GM19468 (cell line): ENCODE results near the gene TXLNG.
"Not testable (repeated sequence)": the region's sequence is repeated elsewhere in the genome, so short reads cannot be mapped to it uniquely, and the experiment has no call there.

Source experiments
- ATAC-seq: cut with Tn5 transposase; IDR thresholded peaks from one replicate; pipeline ENCODE4 v1.9.1; 2021; ENCODE audit warnings: mild to moderate bottlenecking, moderate library complexity, moderate number of reproducible peaks; ENCODE audit not compliant: unreplicated experiment; ENCODE audit errors: extremely low read depth

The TXLNG gene

DNA sequence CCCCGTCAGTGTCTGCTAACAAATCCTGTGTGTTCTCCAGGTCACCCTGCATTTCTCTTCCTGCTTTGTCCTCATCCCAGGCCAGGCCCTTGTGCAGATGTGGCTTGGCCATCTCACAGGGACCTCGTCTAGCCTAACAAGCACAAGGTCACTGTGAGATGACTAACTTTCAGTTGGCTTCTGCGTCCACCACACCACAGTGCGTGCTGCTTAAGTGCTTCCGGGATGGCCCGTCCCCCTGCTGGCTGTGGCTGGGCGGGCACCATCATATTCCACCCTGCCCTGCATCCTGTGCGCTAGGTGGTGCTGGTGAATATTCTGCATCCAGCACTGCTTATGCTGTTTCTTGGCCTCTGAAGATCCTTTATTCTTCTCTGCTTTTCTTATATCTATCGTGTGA lies 50.1 kb downstream of the TXLNG start:
- ATAC-seq: no peak

GRCh38 chrX:16838202-16839066 lies 52.2 kb downstream of the TXLNG start:
- ATAC-seq: no peak

DNA sequence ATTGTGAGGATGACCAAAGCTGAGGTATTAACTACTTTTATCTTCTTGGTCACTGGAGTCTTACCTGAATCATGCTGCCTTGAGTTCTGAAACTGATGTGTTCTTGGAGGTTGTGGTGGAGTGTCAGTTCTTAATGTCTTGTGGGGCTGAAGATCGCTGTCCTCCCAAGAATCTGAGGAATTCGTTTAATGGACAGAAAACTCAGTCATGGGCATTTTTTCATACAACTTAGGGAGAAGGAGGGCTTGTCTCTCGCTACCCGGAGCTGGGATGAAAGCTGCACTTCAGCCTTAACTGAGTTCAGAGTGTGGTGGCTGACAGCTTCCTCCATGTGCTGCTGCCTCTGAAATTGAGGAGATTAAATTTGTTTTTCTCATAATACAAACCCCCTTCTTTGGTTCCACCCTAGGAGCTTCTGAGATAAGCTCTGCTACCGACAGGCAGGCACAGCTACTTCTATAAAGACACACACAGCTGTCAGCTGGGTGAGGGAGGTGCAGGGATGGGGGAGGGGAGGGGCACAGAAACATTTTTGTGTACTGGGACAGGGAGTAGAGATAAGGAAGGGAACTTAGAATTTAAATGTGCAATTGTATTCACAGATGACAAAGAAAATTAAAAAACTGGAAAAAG lies 53.1 kb downstream of the TXLNG start:
- no peak for ATAC-seq

DNA sequence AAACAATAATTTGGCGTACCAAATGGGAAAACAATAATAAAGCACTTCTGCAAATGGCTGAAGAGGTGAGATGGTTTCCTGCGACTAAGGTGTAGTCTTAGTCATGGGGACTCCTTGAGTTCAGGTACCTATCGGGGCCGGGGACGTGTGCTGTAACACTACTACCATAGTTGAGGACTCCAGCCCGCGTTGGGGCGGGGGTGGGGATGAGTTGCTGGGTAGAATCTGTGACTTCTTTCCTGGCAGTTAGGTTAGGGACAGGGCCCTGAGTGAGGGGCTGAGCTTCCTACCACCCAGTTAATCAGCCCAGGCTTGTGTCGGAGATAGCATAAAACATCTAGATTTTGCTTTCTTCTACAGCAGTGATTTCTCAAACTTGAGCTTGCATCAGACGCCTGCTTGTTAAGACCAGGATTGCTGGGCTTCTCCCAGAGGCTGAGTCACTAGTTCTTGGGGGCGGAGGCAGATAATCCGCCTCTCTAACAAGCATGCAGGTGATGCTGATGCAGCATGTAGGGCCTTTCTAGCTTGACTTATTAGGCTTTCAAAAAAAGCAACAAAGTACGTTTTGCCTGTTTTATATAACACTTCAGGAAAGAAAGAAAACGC lies 53.7 kb downstream of the TXLNG start:
- no peak for ATAC-seq

- ATAC-seq: no peak
Observed at GRCh38 chrX:16842684-16843083, 56.4 kb downstream of the TXLNG start.

DNA sequence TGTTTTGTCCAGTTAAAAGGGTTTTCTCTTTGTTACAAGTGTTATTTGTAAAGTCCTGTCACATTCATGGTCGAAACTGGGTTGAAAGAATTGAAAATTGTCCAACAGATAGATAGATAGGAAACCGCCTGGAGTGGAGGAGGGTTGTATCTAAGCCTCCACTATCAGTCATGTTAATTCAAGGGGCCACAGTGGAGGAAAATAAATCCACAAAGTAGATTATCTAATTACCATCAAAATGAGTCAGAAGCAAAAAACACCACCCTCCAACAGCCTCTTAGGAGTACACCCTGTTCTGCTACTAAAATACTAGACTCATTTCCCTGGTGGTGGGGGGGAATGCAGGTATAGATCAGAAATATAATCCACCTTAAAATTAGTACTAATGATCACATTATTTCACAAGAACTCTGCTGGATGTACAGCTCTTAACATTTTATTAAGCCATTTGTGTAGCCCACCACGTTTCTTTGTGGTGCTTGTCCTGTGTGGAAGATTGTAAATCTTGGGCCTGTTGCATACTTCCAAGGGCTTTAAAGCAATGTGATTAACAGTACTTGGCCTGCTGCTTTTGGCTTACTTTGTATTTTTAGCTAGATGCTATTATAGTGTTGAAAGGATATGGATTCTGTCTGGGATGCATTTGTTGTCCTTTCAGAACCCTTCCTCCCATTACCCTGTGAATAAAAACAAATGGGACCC lies 57.1 kb downstream of the TXLNG start:
- no peak for ATAC-seq

- no peak for ATAC-seq
Observed at GRCh38 chrX:16845686-16846085, 59.4 kb downstream of the TXLNG start.

- no peak for ATAC-seq
Observed at GRCh38 chrX:16848541-16848940, 62.3 kb downstream of the TXLNG start.

GRCh38 chrX:16851421-16851820 lies 65.2 kb downstream of the TXLNG start:
- ATAC-seq: no peak

- ATAC-seq: no peak
Observed at GRCh38 chrX:16851827-16852226, 65.6 kb downstream of the TXLNG start.

GRCh38 chrX:16852617-16853179 lies 66.4 kb downstream of the TXLNG start:
- ATAC-seq: no peak

- no peak for ATAC-seq
Observed at GRCh38 chrX:16853537-16853936, 67.3 kb downstream of the TXLNG start.

DNA sequence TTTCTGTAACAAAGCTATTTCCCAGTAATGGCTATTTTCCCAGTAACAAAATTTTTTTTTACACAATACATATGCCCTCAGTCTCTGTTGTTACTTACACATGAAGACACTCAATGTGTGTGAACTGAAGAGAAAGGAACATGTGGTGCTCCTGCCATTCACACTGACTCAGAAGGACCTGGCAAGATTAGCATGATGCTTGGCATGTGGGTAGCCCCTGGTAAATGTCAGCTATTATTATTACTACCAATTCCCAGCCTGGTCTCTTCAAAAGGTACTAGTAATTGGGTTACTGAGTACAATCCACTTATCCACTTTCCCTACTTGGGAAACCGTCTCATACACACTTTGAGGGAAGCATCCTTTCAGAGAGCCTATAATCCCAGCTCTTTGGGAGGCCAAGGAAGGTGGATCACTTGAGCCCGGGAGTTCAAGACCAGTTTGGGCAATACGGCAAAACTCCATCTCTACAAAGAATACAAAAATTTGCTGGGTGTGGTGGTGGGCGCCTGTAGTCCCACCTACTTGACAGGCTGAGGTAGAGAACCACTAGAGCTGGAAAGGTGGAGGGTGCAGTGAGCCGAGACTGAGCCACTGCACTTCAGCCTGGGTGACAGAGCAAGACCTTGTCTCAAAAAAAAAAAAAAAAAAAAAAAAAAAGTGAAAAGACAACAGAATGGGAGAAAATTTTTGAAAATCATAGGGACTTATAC lies 69.3 kb downstream of the TXLNG start:
- ATAC-seq: no peak

DNA sequence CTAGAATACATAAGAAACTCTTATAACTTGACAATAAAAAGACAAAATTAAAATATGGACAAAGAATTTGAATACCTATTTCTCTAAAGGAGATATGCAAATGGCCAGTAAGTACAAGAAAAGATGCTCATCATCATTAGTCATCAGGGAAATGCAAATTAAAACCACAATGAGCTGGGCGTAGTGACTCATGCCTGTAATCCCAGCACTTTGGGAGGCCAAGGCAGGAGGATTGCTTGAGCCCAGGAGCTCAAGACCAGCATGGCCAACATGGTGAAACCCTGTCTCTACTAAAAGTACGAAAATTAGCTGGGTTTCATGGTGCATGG lies 69.8 kb downstream of the TXLNG start:
- ATAC-seq: not testable (repeated sequence)

DNA sequence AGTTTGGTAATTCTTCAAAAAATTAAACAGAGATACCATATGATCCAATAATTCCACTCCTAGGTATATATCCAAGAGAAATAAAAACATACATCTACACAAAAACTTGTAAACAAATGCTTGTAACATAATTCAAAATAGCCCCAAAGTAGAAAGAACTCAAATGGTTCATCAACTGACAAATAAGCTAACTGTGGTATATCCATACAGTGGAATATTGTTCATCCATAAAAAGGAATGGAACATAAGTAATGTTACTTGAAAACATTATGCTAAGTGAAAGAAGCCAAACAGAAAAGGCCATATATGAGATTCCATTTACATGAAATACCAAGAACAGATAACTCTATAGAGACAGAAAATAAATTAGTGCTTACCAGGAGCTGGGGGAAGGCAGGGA lies 70.5 kb downstream of the TXLNG start:
- no peak for ATAC-seq

DNA sequence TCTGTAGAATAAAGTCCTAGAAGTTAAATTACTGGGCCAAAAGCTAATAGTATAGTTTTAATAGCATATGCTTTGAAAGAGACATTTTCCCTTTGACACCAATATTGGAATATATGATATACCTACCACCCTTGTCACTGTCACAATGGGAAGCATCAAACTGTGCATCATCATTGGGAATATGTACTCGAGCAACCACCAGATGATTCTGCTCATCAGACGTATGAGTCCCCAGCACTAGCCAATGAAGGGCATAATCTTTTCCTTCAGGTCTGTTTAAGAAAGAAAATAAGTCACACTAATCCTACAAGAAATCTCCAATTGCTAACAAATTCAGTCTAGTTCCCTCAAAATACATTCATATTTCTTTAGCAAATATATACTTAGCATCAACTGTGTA lies 76.6 kb downstream of the TXLNG start:
- ATAC-seq: no peak

- no peak for ATAC-seq
Observed at GRCh38 chrX:16867947-16868346, 81.7 kb downstream of the TXLNG start.

- no peak for ATAC-seq
Observed at GRCh38 chrX:16868920-16869319, 82.7 kb downstream of the TXLNG start.

- ATAC-seq: peak; percentile 36
Observed at GRCh38 chrX:16869393-16870094, 83.3 kb downstream of the TXLNG start.
